ENCODE results near the gene WDR27.

The WDR27 gene

GRCh38 chr6:169501777-169502313, 200.0 kb downstream of the WDR27 start:
- Histone ChIP-seq H3K4me2 (no peak overlapping the region), H4K20me1 (no peaks in the 10 kb centered on the region), H3K4me3 (no peak overlapping the region), H3K9me3 (no peaks in the 10 kb centered on the region), H3K9ac (no peak overlapping the region), H3K4me1 (no peaks in the 10 kb centered on the region), H3K36me3 (peaks cover 9% of the 10 kb centered on the region; the same call in 1 of the 2 replicates), H3K27me3 (no peaks in the 10 kb centered on the region; the same call in 1 of the 2 replicates), H3K27ac (no peak overlapping the region)
- TF ChIP-seq Cebpa-rat (IDR thresholded peaks at IDR 0.05): no peak

GRCh38 chr6:169501128-169501527, 200.7 kb downstream of the WDR27 start:
- Histone ChIP-seq H3K27me3 (no peaks in the 10 kb centered on the region; the same call in 1 of the 2 replicates), H3K4me2 (no peak overlapping the region), H3K4me3 (no peak overlapping the region), H3K9ac (no peak overlapping the region), H3K4me1 (no peaks in the 10 kb centered on the region), H4K20me1 (no peaks in the 10 kb centered on the region), H3K27ac (no peak overlapping the region), H3K9me3 (no peaks in the 10 kb centered on the region), H3K36me3 (peaks cover 9% of the 10 kb centered on the region; the same call in 1 of the 2 replicates)
- no peak for TF ChIP-seq Cebpa-rat (IDR thresholded peaks at IDR 0.05)

- Histone ChIP-seq H3K4me2 (no peak overlapping the region), H3K4me3 (no peak overlapping the region), H3K27me3 (no peaks in the 10 kb centered on the region; the same call in 1 of the 2 replicates), H3K9me3 (no peaks in the 10 kb centered on the region), H3K36me3 (peaks cover 9% of the 10 kb centered on the region; the same call in 1 of the 2 replicates), H3K9ac (no peak overlapping the region), H4K20me1 (no peaks in the 10 kb centered on the region), H3K4me1 (no peaks in the 10 kb centered on the region), H3K27ac (no peak overlapping the region)
- no peak for TF ChIP-seq Cebpa-rat (IDR thresholded peaks at IDR 0.05)
Observed at GRCh38 chr6:169500688-169501087, 201.1 kb downstream of the WDR27 start.

- no peak overlapping the region for H3K4me3 ChIP-seq
- H3K4me2 ChIP-seq: no peak overlapping the region
- H4K20me1 ChIP-seq: no peaks in the 10 kb centered on the region
- no peak overlapping the region for H3K27ac ChIP-seq
- no peaks in the 10 kb centered on the region for H3K4me1 ChIP-seq
- peaks cover 9% of the 10 kb centered on the region; the same call in 1 of the 2 replicates for H3K36me3 ChIP-seq
- H3K9me3 ChIP-seq: no peaks in the 10 kb centered on the region
- no peak overlapping the region for H3K9ac ChIP-seq
- H3K27me3 ChIP-seq: no peaks in the 10 kb centered on the region; the same call in 1 of the 2 replicates
- no peak for TF ChIP-seq Cebpa-rat (IDR thresholded peaks at IDR 0.05)
Observed at GRCh38 chr6:169499848-169500247, 202.0 kb downstream of the WDR27 start.

GRCh38 chr6:169498916-169499513, 202.8 kb downstream of the WDR27 start:
- H3K9me3 ChIP-seq: no peaks in the 10 kb centered on the region
- H4K20me1 ChIP-seq: no peaks in the 10 kb centered on the region
- H3K4me1 ChIP-seq: no peaks in the 10 kb centered on the region
- H3K36me3 ChIP-seq: peaks cover 9% of the 10 kb centered on the region; the same call in 1 of the 2 replicates
- no peak overlapping the region for H3K9ac ChIP-seq
- no peak overlapping the region for H3K27ac ChIP-seq
- H3K27me3 ChIP-seq: no peaks in the 10 kb centered on the region; the same call in 1 of the 2 replicates
- no peak overlapping the region for H3K4me3 ChIP-seq
- TF ChIP-seq Cebpa-rat (IDR thresholded peaks at IDR 0.05): no peak
- no peak overlapping the region for H3K4me2 ChIP-seq

GRCh38 chr6:169495601-169496000, 206.2 kb downstream of the WDR27 start:
- Histone ChIP-seq H3K9ac (no peak overlapping the region), H3K4me2 (no peak overlapping the region), H3K9me3 (no peaks in the 10 kb centered on the region), H3K27ac (no peak overlapping the region), H3K4me1 (no peaks in the 10 kb centered on the region), H4K20me1 (no peaks in the 10 kb centered on the region), H3K27me3 (no peaks in the 10 kb centered on the region), H3K36me3 (no peaks in the 10 kb centered on the region), H3K4me3 (no peak overlapping the region)
- TF ChIP-seq Cebpa-rat (IDR thresholded peaks at IDR 0.05): no peak

- Histone ChIP-seq H3K36me3 (no peaks in the 10 kb centered on the region), H3K9ac (no peak overlapping the region), H4K20me1 (no peaks in the 10 kb centered on the region), H3K4me3 (no peak overlapping the region), H3K4me1 (no peaks in the 10 kb centered on the region), H3K4me2 (no peak overlapping the region), H3K27me3 (no peaks in the 10 kb centered on the region), H3K27ac (no peak overlapping the region), H3K9me3 (no peaks in the 10 kb centered on the region)
- TF ChIP-seq Cebpa-rat (IDR thresholded peaks at IDR 0.05): no peak
Observed at GRCh38 chr6:169494038-169494437, 207.8 kb downstream of the WDR27 start.

GRCh38 chr6:169491482-169491881, 210.3 kb downstream of the WDR27 start:
- TF ChIP-seq Cebpa-rat (IDR thresholded peaks at IDR 0.05): no peak
- Histone ChIP-seq H3K4me3 (no peak overlapping the region), H3K9ac (no peak overlapping the region), H3K27me3 (no peaks in the 10 kb centered on the region), H3K4me2 (no peak overlapping the region), H3K27ac (no peak overlapping the region), H3K4me1 (no peaks in the 10 kb centered on the region), H3K36me3 (no peaks in the 10 kb centered on the region), H4K20me1 (no peaks in the 10 kb centered on the region), H3K9me3 (no peaks in the 10 kb centered on the region)

- no peak for TF ChIP-seq Cebpa-rat (IDR thresholded peaks at IDR 0.05)
- no peak overlapping the region for H3K4me2 ChIP-seq
- H3K9ac ChIP-seq: no peak overlapping the region
- 0 out of 2 replicates have a peak, but pooled peaks cover 1% of the 10 kb centered on the region for H3K9me3 ChIP-seq
- H4K20me1 ChIP-seq: no peaks in the 10 kb centered on the region
- H3K27ac ChIP-seq: no peak overlapping the region
- H3K27me3 ChIP-seq: no peaks in the 10 kb centered on the region
- H3K36me3 ChIP-seq: no peaks in the 10 kb centered on the region
- H3K4me1 ChIP-seq: no peaks in the 10 kb centered on the region
- no peak overlapping the region for H3K4me3 ChIP-seq
Observed at GRCh38 chr6:169490830-169491229, 211.0 kb downstream of the WDR27 start.

GRCh38 chr6:169490246-169490641, 211.6 kb downstream of the WDR27 start:
- Histone ChIP-seq H3K4me1 (no peaks in the 10 kb centered on the region), H3K27ac (no peak overlapping the region), H3K9me3 (peaks cover 7% of the 10 kb centered on the region; the same call in 1 of the 2 replicates), H3K36me3 (no peaks in the 10 kb centered on the region), H3K4me3 (no peak overlapping the region), H3K27me3 (no peaks in the 10 kb centered on the region), H4K20me1 (no peaks in the 10 kb centered on the region), H3K9ac (no peak overlapping the region), H3K4me2 (no peak overlapping the region)
- no peak for TF ChIP-seq Cebpa-rat (IDR thresholded peaks at IDR 0.05)

All from BLaER1 (cell line).